ENCODE data around the gene SNRNP25.
A peak's percentile ranks its signal among the peaks of the same experiment; 100 is the strongest.

SNRNP25 gene

DNA sequence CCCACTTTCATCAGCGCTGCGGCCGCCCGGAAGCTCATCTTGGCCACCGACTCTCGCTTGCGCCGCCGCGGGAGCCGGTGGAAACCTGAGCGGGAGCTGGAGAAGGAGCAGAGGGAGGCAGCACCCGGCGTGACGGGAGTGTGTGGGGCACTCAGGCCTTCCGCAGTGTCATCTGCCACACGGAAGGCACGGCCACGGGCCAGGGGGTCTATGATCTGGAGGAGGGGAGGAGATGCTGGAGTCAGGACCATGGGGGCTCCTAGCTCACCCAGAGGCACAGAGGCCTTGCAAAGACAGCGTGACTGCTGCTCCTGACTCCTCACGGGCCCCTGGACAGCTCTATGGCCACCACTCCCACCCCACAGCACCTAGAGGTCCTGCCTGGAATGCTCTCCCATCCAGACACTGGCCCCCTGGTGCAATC is 9.4 kb downstream of the SNRNP25 start:
- H3K4me3 ChIP-seq (ENCODE audit: low read depth, low read length), result no peak overlapping the region

DNA sequence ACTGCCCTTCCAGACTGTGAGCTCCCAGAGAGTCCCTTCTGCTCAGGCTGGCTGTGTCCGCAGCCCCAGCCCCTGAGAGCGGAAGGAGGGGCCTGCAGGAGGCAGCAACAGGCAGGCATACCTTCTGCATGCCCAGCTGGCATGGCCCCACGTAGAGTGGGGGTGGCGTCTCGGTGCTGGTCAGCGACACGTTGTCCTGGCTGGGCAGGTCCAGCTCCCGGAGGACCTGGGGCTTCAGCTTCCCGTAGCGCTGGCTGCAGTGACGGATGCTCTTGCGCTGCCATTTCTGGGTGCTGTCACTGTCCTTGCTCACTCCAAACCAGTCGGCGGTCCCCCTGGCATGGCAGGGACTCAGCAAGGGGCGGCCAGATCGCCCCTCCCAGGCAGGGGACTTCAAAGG is 9.8 kb downstream of the SNRNP25 start:
- TF ChIP-seq, protein P1, sequence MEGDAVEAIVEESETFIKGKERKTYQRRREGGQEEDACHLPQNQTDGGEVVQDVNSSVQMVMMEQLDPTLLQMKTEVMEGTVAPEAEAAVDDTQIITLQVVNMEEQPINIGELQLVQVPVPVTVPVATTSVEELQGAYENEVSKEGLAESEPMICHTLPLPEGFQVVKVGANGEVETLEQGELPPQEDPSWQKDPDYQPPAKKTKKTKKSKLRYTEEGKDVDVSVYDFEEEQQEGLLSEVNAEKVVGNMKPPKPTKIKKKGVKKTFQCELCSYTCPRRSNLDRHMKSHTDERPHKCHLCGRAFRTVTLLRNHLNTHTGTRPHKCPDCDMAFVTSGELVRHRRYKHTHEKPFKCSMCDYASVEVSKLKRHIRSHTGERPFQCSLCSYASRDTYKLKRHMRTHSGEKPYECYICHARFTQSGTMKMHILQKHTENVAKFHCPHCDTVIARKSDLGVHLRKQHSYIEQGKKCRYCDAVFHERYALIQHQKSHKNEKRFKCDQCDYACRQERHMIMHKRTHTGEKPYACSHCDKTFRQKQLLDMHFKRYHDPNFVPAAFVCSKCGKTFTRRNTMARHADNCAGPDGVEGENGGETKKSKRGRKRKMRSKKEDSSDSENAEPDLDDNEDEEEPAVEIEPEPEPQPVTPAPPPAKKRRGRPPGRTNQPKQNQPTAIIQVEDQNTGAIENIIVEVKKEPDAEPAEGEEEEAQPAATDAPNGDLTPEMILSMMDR (IDR thresholded peaks at IDR 0.05; ENCODE audit: low read depth, low read length), result no peak

More for the DNA sequence above, 9.4 kb downstream of the SNRNP25 start:
- TF ChIP-seq, protein P1 (IDR thresholded peaks at IDR 0.05; ENCODE audit: low read depth, low read length), result no peak

DNA sequence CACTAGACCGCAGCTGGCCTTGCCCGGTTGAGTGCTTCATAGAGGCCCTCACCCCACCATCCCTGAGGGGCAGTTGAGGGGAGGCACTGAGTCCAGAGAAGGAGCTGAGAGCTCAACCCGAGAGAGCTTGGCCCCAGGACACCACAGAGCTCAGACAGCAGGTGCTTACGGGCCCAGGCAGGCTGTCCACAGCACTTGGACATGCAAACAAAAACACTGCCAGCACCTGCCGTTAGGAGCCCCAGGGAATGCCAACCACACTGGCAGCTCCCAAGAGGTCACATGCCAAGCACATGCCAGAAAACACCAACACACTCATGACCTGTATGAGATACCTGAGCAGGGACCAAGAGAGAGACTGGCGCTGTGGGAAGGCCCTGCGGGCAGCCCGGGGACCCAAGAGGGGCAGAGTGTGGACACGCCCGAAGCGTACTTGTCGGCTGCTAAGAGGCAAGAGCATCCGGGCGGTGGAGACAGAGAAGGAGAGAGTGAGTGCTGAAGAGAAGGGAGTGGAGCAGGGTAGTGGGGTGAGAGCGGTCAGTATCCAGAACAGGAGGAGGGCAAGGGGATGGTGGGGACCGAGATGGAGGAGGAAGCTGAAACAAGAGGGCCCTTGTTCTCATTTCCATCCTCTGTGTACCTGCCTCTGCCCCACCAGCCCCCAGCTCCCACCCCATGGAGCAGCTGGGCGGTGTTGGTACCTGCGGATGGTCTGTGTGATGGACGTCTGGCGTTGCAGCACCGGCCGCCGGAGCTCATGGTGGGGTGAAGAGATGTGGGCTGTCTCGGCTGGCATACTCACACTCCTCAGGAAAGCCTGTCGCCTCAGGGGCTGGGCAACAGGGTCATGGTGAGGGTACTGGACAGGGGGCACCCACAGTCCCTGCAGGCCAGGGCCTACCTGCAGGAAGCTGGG is 10.6 kb downstream of the SNRNP25 start:
- H3K4me3 ChIP-seq (ENCODE audit: low read depth, low read length), result no peak overlapping the region
- TF ChIP-seq, protein P1 (IDR thresholded peaks at IDR 0.05; ENCODE audit: low read depth, low read length), result no peak

More for the DNA sequence above, 9.8 kb downstream of the SNRNP25 start:
- no peak overlapping the region for H3K4me3 ChIP-seq (ENCODE audit: low read depth, low read length)

DNA sequence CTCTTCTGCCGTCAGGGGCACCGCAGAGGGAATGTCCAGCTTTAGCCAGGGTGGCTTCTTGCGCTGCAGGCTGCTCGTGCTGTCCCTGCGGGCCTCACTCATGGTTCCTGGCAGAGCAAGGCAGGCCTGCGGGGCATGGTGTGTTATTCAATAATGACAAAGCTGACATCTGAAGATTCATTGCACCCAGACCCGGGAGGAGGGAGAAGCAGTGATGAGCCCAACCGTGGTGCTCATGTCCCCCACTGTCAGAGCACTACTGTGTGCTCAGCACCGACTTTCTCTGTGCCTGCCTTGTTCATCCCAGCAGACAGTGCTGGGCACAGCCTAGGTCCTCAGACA is 11.3 kb downstream of the SNRNP25 start:
- TF ChIP-seq, protein P1 (IDR thresholded peaks at IDR 0.05; ENCODE audit: low read depth, low read length), result no peak

DNA sequence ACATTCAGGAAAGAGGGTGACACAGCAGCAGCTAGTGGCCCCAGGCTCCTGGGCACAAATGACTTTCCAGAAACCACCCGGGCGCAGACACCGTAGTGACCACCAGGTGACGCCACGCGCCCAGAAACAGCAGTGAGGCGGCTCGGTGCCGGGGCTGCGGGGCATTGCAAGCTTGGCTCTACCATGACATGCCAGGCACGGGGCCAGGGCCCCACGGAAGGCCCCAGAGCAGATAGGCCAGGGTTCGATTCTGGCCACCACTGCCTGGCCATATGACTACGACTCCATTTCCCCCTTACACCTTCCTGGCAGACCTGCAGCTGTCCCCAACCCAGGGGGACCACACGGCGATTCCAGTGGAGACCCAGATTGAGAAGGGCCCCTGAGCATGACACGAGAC is 12.1 kb downstream of the SNRNP25 start:
- TF ChIP-seq, protein P1 (IDR thresholded peaks at IDR 0.05; ENCODE audit: low read depth, low read length), result peak; percentile 95
- no peak overlapping the region for H3K4me3 ChIP-seq (ENCODE audit: low read depth, low read length)

More for the DNA sequence above, 11.3 kb downstream of the SNRNP25 start:
- no peak overlapping the region for H3K4me3 ChIP-seq (ENCODE audit: low read depth, low read length)

DNA sequence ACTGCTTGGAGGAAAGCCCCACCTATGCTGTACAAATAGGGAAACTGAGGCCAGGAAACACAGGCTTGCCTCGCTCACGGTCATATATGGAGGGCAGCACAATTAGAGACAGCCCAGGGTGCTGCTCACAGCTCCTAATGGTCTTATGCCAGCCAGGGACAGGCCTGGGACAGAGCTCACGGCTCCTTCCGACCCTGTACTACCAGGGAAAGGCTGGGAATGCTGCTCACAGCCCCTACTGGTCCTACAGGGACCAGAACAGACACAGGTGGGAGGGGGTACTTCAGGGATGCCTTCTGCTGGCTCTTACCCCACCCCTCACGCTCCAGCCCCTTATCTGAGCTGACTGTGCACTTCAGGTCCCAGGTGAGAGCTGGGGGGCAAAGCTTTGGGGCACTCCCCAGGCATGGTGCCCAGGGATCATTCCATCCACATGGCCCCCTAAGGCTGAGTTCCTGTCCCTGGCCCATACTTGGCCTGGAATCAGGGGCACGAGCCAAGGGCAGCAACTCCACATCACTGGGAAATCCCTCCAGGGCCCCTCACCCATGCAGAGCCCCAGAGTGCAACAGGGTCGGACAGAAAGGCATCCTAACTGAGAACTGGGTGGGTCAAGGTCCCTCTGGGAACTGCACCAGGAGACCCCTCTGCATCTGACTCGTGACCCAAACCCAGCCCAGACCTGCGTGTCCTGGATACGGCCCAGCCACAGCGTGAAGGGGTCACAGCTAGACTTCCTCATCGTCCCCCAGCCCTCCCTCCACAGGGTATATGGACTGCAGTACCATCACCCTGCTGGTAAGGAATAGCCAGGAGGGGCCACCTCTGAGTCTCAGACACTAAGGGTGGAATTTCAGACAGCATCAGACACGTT is 12.9 kb downstream of the SNRNP25 start:
- H3K4me3 ChIP-seq (ENCODE audit: low read depth, low read length), result no peak overlapping the region
- TF ChIP-seq, protein P1 (IDR thresholded peaks at IDR 0.05; ENCODE audit: low read depth, low read length), result no peak

All from WI38 (cell line).